CD4-positive, CD25-positive, alpha-beta regulatory T cell (primary cell): ENCODE measurements around the gene SMAD4. TPM values are rescaled to one million over a fixed set of nuclear protein-coding genes. Genes with fewer than 3 reads are reported as not detected.

Experiments used
- ATAC-seq, 2 donors: fragments of 150-1000 bp; cut with Tn5 transposase; one replicate each; pipeline ENCODE4 v1.10.0; 2021; ENCODE audit warnings: low read depth in 2 of 2, moderate number of reproducible peaks in 2 of 2, moderate library complexity in 1 of 2
- DNase-seq, 3 donors: peaks; one replicate each; pipeline versions ENCODE4 v3.0.0 to v3.0.0-alpha.2; 2012 to 2022; ENCODE audit warnings: mixed read lengths in 1 of 3
- H3K27ac ChIP-seq: one replicate; pipeline ENCODE4 v1.7.0; 2013; ENCODE audit warnings: mild to moderate bottlenecking, low read length; ENCODE audit not compliant: insufficient read depth, poor library complexity, severe bottlenecking
- H3K27me3 ChIP-seq: one replicate; pipeline ENCODE4 v1.7.0; 2013; ENCODE audit warnings: low read length; ENCODE audit not compliant: control insufficient read depth, insufficient read depth
- H3K36me3 ChIP-seq: one replicate; pipeline ENCODE4 v1.7.0; 2013; ENCODE audit warnings: mild to moderate bottlenecking, low read length, moderate library complexity; ENCODE audit not compliant: control insufficient read depth, insufficient read depth
- H3K4me1 ChIP-seq: 2 replicates; pipeline ENCODE4 v1.7.0; 2013; ENCODE audit warnings: mild to moderate bottlenecking, low read length; ENCODE audit not compliant: insufficient read depth, control insufficient read depth, poor library complexity, severe bottlenecking
- H3K4me3 ChIP-seq: one replicate; pipeline ENCODE4 v1.7.0; 2013; ENCODE audit warnings: low read depth, mild to moderate bottlenecking, low read length, moderate library complexity
- H3K9me3 ChIP-seq, 2 experiments: 1 replicate in 1 of 2; 2 replicates in 1 of 2; pipeline ENCODE4 v1.7.0; 2013; ENCODE audit warnings: low read length in 2 of 2, mild to moderate bottlenecking in 1 of 2, moderate library complexity in 1 of 2; ENCODE audit not compliant: control insufficient read depth in 2 of 2
- H3K27ac Mint-ChIP-seq, 3 donors: one replicate each; pipeline ENCODE4 v1.8.0; 2020 to 2022; ENCODE audit warnings: mild to moderate bottlenecking in 3 of 3, mixed read lengths in 3 of 3, moderate library complexity in 2 of 3
- H3K27me3 Mint-ChIP-seq: one replicate; pipeline ENCODE4 v1.8.0; 2022; ENCODE audit warnings: mild to moderate bottlenecking, mixed read lengths
- H3K36me3 Mint-ChIP-seq: one replicate; pipeline ENCODE4 v1.8.0; 2020; ENCODE audit warnings: mixed read lengths
- H3K4me1 Mint-ChIP-seq, 4 donors: one replicate each; pipeline ENCODE4 v1.8.0; 2020 to 2022; ENCODE audit warnings: mixed read lengths in 4 of 4, mild to moderate bottlenecking in 1 of 4
- H3K4me3 Mint-ChIP-seq, 4 donors: one replicate each; pipeline ENCODE4 v1.8.0; 2020 to 2022; ENCODE audit warnings: mild to moderate bottlenecking in 4 of 4, mixed read lengths in 4 of 4, moderate library complexity in 3 of 4
- H3K9me3 Mint-ChIP-seq, 7 donors: one replicate each; pipeline ENCODE4 v1.8.0; 2020 to 2022; ENCODE audit warnings: mixed read lengths in 7 of 7, mild to moderate bottlenecking in 3 of 7, moderate library complexity in 2 of 7
- polyA plus RNA-seq, 4 donors: library from polyadenylated mRNA; unstranded; fragments of 300-500 nt; fragmentation: Illumina TruSeq; gene quantifications; one replicate each; pipeline ENCODE4 v1.2.3, GENCODE V29; 2021
- total RNA-seq: library from RNA; stranded (reverse); gene quantifications from one replicate; pipeline ENCODE4 v1.2.3, GENCODE V29; 2022

SMAD4 gene
- total RNA-seq (89.5 TPM), polyA plus RNA-seq (10 to 100 TPM; 61.5 to 84.4 (median 78.0) TPM)

DNA sequence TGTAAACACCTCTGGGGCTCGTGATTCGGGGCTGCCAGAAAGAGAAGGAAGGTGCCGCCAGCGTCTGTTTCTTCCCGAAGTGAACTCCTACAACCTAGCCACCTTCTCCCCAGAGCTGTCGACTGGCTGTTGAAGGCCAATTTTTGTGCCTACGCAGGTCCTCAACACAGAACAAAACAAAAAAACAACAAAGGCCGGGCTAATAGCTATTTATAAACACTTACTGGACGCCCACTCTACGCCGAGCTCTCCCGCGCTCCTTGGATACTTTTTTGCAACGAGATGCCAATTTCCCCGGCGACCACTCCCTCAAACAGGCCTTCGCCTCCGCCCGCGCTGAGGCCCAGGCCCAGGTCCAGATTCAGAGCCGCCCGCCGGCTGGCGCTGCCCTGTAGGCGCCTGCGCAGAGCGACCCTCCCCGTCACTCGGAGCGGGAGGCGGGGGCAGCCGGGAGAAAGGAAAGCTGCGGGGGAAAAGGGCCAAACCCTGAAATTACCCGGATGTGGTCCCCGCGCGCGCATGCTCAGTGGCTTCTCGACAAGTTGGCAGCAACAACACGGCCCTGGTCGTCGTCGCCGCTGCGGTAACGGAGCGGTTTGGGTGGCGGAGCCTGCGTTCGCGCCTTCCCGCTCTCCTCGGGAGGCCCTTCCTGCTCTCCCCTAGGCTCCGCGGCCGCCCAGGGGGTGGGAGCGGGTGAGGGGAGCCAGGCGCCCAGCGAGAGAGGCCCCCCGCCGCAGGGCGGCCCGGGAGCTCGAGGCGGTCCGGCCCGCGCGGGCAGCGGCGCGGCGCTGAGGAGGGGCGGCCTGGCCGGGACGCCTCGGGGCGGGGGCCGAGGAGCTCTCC, at the start of gene SMAD4:
SMAD4 (plus strand) TSS at position 520 of the 843 bp plus-strand sequence. CDS start 16,834 bp downstream, outside the sequence.
- DNase-seq (peak; percentile 95 to 97 (median 96)), ATAC-seq (peak; percentile 73 to 80)
- peak within 1 kb of the TSS; percentile 97 to 99 (median 98) for H3K27ac Mint-ChIP-seq
- Histone ChIP-seq H3K9me3 (no peaks in the 10 kb centered on the region), H3K4me3 (peak within 1 kb of the TSS; percentile 95), H3K27ac (peak within 1 kb of the TSS; percentile 81), H3K4me1 (peaks cover 57% of the 10 kb centered on the region), H3K36me3 (peaks cover 12% of the 10 kb centered on the region), H3K27me3 (no peaks in the 10 kb centered on the region)
- H3K27me3 Mint-ChIP-seq, result peaks cover 5% of the 10 kb centered on the region
- H3K4me1 Mint-ChIP-seq, result peaks cover 44 to 60% (median 53%) of the 10 kb centered on the region in 4 donors
- peaks cover 8% of the 10 kb centered on the region for H3K36me3 Mint-ChIP-seq
- peaks cover 0 to 1% (median 0%) of the 10 kb centered on the region in 7 donors for H3K9me3 Mint-ChIP-seq
- H3K4me3 Mint-ChIP-seq, result peak within 1 kb of the TSS; percentile 93 to 99 (median 98)

DNA sequence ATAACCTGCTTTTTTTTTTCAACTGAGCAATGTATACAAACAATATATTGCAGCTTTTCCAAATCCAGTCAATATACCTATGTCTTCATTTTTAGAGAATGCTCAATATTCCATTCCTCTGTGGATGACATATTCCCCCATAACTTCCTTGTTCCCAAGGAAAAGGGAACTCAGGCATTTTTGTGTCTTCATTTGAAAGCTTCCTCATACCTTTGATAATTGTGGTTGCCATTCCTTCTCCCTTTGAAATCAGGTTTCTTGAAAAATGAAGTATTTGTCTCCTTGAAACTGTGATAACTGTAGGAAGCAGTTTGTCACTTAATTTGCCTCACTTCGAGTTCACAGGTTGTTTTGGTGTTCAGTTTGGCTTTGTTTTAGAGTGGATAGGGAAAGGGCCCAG, 48.6 kb upstream of the SMAD4 start:
- H3K4me1 Mint-ChIP-seq, result peaks cover 5 to 16% (median 11%) of the 10 kb centered on the region in 4 donors
- Histone ChIP-seq H3K27me3 (no peaks in the 10 kb centered on the region), H3K9me3 (peaks cover 0 to 13% of the 10 kb centered on the region in 2 experiments), H3K36me3 (peaks cover 38% of the 10 kb centered on the region), H3K4me1 (no peaks in the 10 kb centered on the region), H3K4me3 (no peak overlapping the region), H3K27ac (no peak overlapping the region)
- no peak overlapping the region for H3K4me3 Mint-ChIP-seq
- no peak for ATAC-seq
- peaks cover 52% of the 10 kb centered on the region for H3K36me3 Mint-ChIP-seq
- no peaks in the 10 kb centered on the region for H3K27me3 Mint-ChIP-seq
- H3K27ac Mint-ChIP-seq, result no peak overlapping the region
- no peak for DNase-seq
- H3K9me3 Mint-ChIP-seq, result peaks cover 0 to 10% (median 2%) of the 10 kb centered on the region in 7 donors

DNA sequence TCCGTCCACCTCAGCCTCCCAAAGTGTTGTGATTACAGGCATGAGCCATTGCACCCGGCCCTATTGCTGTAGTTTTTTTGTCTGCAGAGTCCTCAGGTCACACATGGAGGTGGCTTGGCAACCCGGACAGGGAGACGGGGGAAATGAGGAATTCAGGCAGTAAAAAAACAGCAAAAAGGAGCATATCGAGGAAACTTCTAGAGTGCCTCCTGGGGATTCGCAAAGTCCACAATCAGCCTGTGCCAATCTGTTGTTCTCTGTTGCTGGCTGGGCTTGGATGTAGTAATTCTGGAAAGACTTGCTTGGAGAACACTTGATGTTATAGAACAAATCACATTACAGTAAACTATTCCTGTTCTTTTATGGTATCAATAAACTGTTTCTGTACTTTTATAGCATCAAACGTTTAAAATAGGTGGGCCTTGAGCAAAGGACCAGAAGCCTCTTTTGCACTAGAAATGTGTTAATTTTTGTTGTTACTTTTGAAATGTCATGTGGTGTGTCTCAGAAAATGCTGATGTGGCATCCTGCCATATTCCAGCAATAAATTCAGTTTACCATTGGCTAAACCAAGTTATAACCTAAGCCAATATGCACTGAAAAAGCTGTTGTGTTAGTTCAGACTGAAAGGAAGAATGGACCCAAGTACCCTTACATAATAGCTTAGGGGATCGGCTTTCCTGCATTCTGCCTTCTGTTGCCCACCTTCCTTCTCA, 47.8 kb upstream of the SMAD4 start:
- Histone ChIP-seq H3K36me3 (peaks cover 35% of the 10 kb centered on the region), H3K9me3 (peaks cover 0 to 6% of the 10 kb centered on the region in 2 experiments), H3K4me1 (no peaks in the 10 kb centered on the region), H3K27ac (no peak overlapping the region), H3K4me3 (no peak overlapping the region), H3K27me3 (no peaks in the 10 kb centered on the region)
- no peak for DNase-seq
- H3K4me3 Mint-ChIP-seq, result no peak overlapping the region
- peaks cover 5 to 16% (median 11%) of the 10 kb centered on the region in 4 donors for H3K4me1 Mint-ChIP-seq
- peaks cover 0 to 7% (median 0%) of the 10 kb centered on the region in 7 donors for H3K9me3 Mint-ChIP-seq
- no peak for ATAC-seq
- peak overlapping the region in 1 of 3 donors; percentile 19 for H3K27ac Mint-ChIP-seq
- peaks cover 49% of the 10 kb centered on the region for H3K36me3 Mint-ChIP-seq
- H3K27me3 Mint-ChIP-seq, result no peaks in the 10 kb centered on the region

DNA sequence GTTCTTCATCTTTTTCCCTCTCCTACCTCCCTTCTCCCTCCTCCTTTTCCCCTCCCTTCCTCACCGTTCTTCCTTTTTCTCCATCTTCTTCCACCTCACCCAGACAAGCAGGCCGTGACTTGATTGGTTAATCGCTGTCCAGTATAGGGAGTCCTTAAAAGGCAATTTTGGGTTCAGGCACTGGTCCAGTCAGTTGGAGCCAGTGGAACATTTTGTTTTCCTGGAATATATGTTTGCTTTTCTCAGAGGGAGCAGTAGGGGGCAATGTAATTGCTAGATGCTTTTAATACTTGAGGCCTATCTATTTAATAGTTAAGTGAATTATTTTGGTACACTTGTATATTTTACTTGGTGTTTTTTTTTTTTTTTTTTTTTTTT, 47.2 kb upstream of the SMAD4 start:
- peak overlapping the region in 2 of 3 donors; percentile 19 to 55 for H3K27ac Mint-ChIP-seq
- no peak overlapping the region for H3K4me3 ChIP-seq
- H3K27me3 Mint-ChIP-seq, result no peaks in the 10 kb centered on the region
- peaks cover 29% of the 10 kb centered on the region for H3K36me3 ChIP-seq
- H3K27me3 ChIP-seq, result no peaks in the 10 kb centered on the region
- peaks cover 48% of the 10 kb centered on the region for H3K36me3 Mint-ChIP-seq
- peaks cover 0 to 6% (median 0%) of the 10 kb centered on the region in 7 donors for H3K9me3 Mint-ChIP-seq
- ATAC-seq (no peak), DNase-seq (no peak)
- H3K9me3 ChIP-seq, result peaks cover 0 to under 1% of the 10 kb centered on the region in 2 experiments
- peaks cover 5 to 16% (median 11%) of the 10 kb centered on the region in 4 donors for H3K4me1 Mint-ChIP-seq
- no peaks in the 10 kb centered on the region for H3K4me1 ChIP-seq
- no peak overlapping the region for H3K4me3 Mint-ChIP-seq
- H3K27ac ChIP-seq, result no peak overlapping the region

DNA sequence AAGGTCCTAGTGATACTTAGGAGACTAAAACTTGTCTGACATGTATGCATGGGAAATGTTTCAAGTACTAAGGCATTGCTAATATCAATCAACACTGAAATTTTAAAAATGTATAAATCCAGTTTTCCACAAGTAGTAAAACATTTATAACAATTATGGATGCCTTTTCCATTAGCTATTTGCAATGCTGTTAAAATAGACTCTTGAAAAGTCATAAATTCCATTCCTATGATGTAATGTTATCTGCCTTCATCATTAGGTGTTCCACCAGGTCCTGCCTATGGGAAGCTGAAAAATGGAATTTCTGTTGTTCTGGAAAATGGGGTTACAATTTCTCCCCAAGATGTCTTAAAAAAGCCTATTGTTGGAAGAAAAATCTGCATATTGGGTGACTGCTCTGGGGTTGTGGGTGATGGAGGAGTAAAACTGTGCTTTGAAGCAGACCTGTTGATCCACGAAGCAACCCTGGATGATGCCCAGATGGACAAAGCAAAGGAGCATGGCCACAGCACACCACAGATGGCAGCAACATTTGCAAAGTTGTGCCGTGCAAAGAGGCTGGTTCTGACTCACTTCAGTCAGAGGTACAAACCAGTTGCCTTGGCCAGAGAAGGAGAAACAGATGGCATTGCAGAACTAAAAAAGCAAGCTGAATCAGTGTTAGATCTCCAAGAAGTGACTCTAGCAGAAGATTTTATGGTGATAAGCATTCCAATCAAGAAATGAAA, 43.5 kb upstream of the SMAD4 start:
- H3K9me3 Mint-ChIP-seq, result no peaks in the 10 kb centered on the region
- H3K4me3 ChIP-seq, result no peak overlapping the region
- peaks cover 30% of the 10 kb centered on the region for H3K36me3 Mint-ChIP-seq
- H3K4me1 ChIP-seq, result no peaks in the 10 kb centered on the region
- peaks cover 19% of the 10 kb centered on the region for H3K36me3 ChIP-seq
- H3K9me3 ChIP-seq, result no peaks in the 10 kb centered on the region
- H3K27me3 ChIP-seq, result no peaks in the 10 kb centered on the region
- DNase-seq (no peak), ATAC-seq (no peak)
- H3K27ac Mint-ChIP-seq, result no peak overlapping the region
- no peak overlapping the region for H3K27ac ChIP-seq
- peaks cover 0 to 6% (median 5%) of the 10 kb centered on the region in 4 donors for H3K4me1 Mint-ChIP-seq
- no peak overlapping the region for H3K4me3 Mint-ChIP-seq
- H3K27me3 Mint-ChIP-seq, result no peaks in the 10 kb centered on the region

DNA sequence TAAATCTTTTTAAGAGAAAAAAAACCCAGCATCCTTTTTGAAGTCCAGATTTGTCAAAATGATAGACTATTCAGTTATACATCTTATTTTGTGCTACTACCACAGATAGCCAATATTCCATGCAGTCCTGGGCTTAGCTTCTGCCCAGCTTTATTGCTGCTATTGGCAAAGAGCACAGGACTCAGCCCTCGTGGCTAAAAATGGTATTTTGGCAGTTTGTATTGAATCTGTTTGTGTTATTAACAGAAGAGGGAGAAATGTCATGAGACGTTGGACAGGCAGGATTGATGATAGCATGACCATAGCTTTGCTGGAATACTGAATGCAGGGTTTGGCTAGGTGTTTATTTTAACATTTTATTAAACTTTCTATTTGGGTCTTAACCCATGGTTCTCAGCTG, 42.8 kb upstream of the SMAD4 start:
- peaks cover 19% of the 10 kb centered on the region for H3K36me3 ChIP-seq
- H3K4me1 Mint-ChIP-seq, result peaks cover 0 to 5% (median 3%) of the 10 kb centered on the region in 4 donors
- no peak overlapping the region for H3K4me3 ChIP-seq
- DNase-seq (no peak), ATAC-seq (no peak)
- H3K4me1 ChIP-seq, result no peaks in the 10 kb centered on the region
- H3K27ac Mint-ChIP-seq, result peak overlapping the region in 1 of 3 donors; percentile 79
- H3K36me3 Mint-ChIP-seq, result peaks cover 32% of the 10 kb centered on the region
- H3K27ac ChIP-seq, result no peak overlapping the region
- H3K27me3 Mint-ChIP-seq, result no peaks in the 10 kb centered on the region
- H3K27me3 ChIP-seq, result no peaks in the 10 kb centered on the region
- H3K9me3 Mint-ChIP-seq, result no peaks in the 10 kb centered on the region
- no peaks in the 10 kb centered on the region for H3K9me3 ChIP-seq
- H3K4me3 Mint-ChIP-seq, result no peak overlapping the region

DNA sequence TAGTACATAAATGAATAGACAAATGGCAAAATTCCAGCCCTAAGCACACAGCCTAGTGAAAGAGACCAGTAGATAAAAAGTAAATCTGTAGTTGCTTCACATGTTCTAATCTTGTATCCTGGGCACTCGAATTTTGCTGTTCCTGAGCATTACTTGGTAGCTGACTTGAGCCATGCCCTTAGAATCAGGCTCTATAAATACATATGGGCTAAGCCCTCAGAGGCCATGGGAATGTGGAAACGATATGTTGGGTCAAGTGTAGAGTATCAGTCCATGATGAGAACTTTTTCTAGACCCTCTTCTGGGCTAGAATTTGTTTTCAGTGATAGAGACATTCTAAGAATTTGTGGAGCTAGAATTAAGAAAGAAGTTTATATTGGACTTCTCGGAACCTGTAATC, 40.3 kb upstream of the SMAD4 start:
- Mint-ChIP-seq H3K4me3 (no peak overlapping the region), H3K4me1 (peaks cover 0 to 2% (median under 1%) of the 10 kb centered on the region in 4 donors), H3K36me3 (peaks cover 22% of the 10 kb centered on the region), H3K9me3 (no peaks in the 10 kb centered on the region), H3K27ac (no peak overlapping the region), H3K27me3 (no peaks in the 10 kb centered on the region)
- Histone ChIP-seq H3K4me3 (no peak overlapping the region), H3K27me3 (no peaks in the 10 kb centered on the region), H3K27ac (no peak overlapping the region), H3K9me3 (no peaks in the 10 kb centered on the region), H3K4me1 (no peaks in the 10 kb centered on the region), H3K36me3 (peaks cover 12% of the 10 kb centered on the region)
- no peak for DNase-seq
- ATAC-seq, result no peak
